ENCODE results near the gene MAPKAPK3. TPM values are rescaled to one million over a fixed set of nuclear protein-coding genes. Genes with fewer than 3 reads are reported as not detected.

MAPKAPK3 gene
- total RNA-seq, 1 donor from 2014 or later: 35.9 TPM

DNA sequence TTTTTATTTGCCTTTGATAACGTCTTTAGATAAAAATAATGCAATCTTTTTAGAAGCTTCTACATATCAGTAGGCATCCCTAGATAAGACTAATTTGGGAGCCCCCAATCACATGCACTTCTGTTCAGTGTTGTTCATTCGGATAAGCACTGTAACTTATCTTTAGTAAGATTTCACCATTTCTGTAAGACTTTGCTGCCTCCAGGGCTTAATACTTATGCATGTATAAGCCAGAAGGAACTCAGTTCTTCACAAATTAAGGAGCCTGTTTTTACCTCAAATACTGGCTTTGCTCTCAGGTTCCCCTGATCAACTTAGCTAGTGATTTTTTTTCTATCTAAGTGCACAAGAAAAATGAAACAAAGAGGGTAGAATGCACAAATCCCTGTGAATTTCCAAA lies 78.1 kb downstream of the MAPKAPK3 start:
- Mint-ChIP-seq H3K4me3 (no peak overlapping the region), H3K36me3 (peaks cover 5% of the 10 kb centered on the region), H3K4me1 (no peaks in the 10 kb centered on the region), H3K27ac (no peak overlapping the region), H3K27me3 (ENCODE audit: low read depth) (peaks cover 3% of the 10 kb centered on the region), H3K9me3 (peaks cover 25% of the 10 kb centered on the region)
- DNase-seq (ENCODE audit: low spot score in 2 of 2, unreplicated experiment in 2 of 2): no peak
- TF ChIP-seq, protein P1, sequence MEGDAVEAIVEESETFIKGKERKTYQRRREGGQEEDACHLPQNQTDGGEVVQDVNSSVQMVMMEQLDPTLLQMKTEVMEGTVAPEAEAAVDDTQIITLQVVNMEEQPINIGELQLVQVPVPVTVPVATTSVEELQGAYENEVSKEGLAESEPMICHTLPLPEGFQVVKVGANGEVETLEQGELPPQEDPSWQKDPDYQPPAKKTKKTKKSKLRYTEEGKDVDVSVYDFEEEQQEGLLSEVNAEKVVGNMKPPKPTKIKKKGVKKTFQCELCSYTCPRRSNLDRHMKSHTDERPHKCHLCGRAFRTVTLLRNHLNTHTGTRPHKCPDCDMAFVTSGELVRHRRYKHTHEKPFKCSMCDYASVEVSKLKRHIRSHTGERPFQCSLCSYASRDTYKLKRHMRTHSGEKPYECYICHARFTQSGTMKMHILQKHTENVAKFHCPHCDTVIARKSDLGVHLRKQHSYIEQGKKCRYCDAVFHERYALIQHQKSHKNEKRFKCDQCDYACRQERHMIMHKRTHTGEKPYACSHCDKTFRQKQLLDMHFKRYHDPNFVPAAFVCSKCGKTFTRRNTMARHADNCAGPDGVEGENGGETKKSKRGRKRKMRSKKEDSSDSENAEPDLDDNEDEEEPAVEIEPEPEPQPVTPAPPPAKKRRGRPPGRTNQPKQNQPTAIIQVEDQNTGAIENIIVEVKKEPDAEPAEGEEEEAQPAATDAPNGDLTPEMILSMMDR (IDR thresholded peaks at IDR 0.05; ENCODE audit: unreplicated experiment): no peak

DNA sequence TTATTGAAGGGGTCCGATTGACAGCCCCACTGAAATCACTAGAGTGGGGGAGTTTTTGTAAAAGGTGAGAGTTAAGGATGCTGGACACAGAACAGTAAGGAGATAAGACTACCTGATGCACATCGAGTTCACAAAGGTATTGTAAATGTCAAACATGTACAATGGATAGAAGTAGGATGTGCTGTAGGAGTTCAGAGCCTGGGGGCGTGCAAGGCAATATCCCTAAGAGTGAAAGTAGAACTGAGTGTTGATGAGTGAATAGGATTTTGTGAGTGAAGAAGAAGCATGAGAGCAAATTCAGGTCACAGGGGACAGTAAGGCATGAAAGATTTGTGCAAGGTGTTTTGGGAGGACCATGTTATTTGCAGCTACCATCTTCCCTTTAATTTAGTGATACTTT lies 79.3 kb downstream of the MAPKAPK3 start:
- peaks cover 31% of the 10 kb centered on the region for H3K9me3 Mint-ChIP-seq
- no peak overlapping the region for H3K27ac Mint-ChIP-seq
- H3K4me3 Mint-ChIP-seq: no peak overlapping the region
- TF ChIP-seq, protein P1 (IDR thresholded peaks at IDR 0.05; ENCODE audit: unreplicated experiment): no peak
- peaks cover 7% of the 10 kb centered on the region for H3K36me3 Mint-ChIP-seq
- DNase-seq (ENCODE audit: low spot score in 2 of 2, unreplicated experiment in 2 of 2): no peak
- H3K27me3 Mint-ChIP-seq (ENCODE audit: low read depth): peaks cover 3% of the 10 kb centered on the region
- no peaks in the 10 kb centered on the region for H3K4me1 Mint-ChIP-seq

DNA sequence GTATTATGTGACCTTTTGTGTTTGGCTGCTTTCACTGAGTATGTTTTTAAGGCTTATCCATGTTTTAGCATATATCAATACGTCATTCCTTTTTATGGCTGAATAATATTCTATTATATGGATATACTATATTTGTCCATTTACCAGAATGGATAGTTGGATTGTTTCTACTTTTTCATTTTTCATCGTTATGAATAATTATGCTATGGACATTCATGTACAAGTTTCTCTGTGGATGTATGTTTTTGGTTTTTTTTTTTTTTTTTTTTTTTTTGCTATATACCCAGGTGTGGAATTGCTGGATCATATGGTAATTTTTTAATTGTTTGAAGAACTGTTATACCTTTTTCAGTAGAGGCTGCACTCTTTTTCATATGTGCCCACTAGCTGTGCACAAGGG lies 81.3 kb downstream of the MAPKAPK3 start:
- DNase-seq (ENCODE audit: low spot score in 2 of 2, unreplicated experiment in 2 of 2): no peak
- Mint-ChIP-seq H3K27me3 (ENCODE audit: low read depth) (no peaks in the 10 kb centered on the region), H3K4me1 (no peaks in the 10 kb centered on the region), H3K36me3 (peaks cover 17% of the 10 kb centered on the region), H3K4me3 (no peak overlapping the region), H3K27ac (no peak overlapping the region), H3K9me3 (peaks cover 46% of the 10 kb centered on the region)
- TF ChIP-seq, protein P1 (IDR thresholded peaks at IDR 0.05; ENCODE audit: unreplicated experiment): no peak

Small RNA genes lying within 50 kb of the gene (microRNA-seq; reads per million reads assigned to microRNA genes)
- gene MIR4787: 34.6 reads per million, percentile 53 among the genes with 10 or more reads in this experiment

Other genes starting within 250 kb of the MAPKAPK3 start
- gene CACNA2D2, start 113.5 kb upstream of the MAPKAPK3 start, total RNA-seq: 9.9 to 10.8 TPM (median 9.9 TPM) in 3 replicates
- gene C3orf18, start 49.4 kb upstream of the MAPKAPK3 start, total RNA-seq: 12.7 to 15.1 TPM (median 12.8 TPM) in 3 replicates
- gene HEMK1, start 47.6 kb upstream of the MAPKAPK3 start, total RNA-seq: 32.1 to 34.1 TPM (median 32.8 TPM) in 3 replicates
- 15.2 to 16.7 TPM (median 15.2 TPM) in 3 replicates for gene CISH, start 5.4 kb upstream of the MAPKAPK3 start, total RNA-seq
- gene DOCK3, start 57.8 kb downstream of the MAPKAPK3 start, total RNA-seq: 21.0 to 21.6 TPM (median 21.4 TPM) in 3 replicates

Measured in mesothelial cell of epicardium (in vitro differentiated cells).